ENCODE data around the gene ADRM1.

Gene ADRM1

DNA sequence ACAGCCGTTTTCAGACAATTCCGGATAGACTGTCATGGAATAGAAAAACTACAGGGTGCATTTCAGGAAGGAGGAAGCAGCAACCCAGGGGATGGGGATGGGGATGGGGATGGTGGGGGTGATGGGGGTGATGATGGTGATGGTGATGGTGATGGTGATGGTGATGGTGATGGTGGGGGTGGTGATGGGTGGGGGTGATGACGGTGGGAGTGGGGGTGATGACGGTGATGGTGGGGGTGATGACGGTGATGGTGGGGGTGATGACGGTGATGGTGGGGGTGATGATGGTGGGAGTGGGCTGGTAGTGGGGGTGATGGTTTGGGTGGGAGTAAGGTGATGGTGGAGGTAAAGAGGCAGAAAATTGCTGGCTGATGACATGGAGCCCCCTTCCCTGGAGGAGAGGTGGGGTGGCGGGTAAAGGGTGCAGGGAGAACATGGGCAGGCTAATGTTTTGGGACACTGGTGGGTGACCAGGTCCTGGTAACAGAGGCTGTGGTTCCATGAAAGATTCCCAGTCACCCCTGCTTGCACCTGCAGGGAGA, 46.8 kb downstream of the ADRM1 start:
- no peak overlapping the region for H3K27ac ChIP-seq
- H3K27me3 ChIP-seq (ENCODE audit: control insufficient read depth, insufficient read depth, low read length): no peaks in the 10 kb centered on the region
- H3K9ac ChIP-seq: no peak overlapping the region
- H3K4me2 ChIP-seq (ENCODE audit: low read length): no peak overlapping the region
- no peaks in the 10 kb centered on the region for H3K9me3 ChIP-seq (ENCODE audit: control insufficient read depth, low read length)
- no peak overlapping the region for H3K4me3 ChIP-seq (ENCODE audit: low read depth, low read length)
- no peak overlapping the region for H2AFZ ChIP-seq
- H3K4me1 ChIP-seq: no peaks in the 10 kb centered on the region
- TF ChIP-seq, protein P1, sequence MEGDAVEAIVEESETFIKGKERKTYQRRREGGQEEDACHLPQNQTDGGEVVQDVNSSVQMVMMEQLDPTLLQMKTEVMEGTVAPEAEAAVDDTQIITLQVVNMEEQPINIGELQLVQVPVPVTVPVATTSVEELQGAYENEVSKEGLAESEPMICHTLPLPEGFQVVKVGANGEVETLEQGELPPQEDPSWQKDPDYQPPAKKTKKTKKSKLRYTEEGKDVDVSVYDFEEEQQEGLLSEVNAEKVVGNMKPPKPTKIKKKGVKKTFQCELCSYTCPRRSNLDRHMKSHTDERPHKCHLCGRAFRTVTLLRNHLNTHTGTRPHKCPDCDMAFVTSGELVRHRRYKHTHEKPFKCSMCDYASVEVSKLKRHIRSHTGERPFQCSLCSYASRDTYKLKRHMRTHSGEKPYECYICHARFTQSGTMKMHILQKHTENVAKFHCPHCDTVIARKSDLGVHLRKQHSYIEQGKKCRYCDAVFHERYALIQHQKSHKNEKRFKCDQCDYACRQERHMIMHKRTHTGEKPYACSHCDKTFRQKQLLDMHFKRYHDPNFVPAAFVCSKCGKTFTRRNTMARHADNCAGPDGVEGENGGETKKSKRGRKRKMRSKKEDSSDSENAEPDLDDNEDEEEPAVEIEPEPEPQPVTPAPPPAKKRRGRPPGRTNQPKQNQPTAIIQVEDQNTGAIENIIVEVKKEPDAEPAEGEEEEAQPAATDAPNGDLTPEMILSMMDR (IDR thresholded peaks at IDR 0.05): no peak
- H3K36me3 ChIP-seq (ENCODE audit: control insufficient read depth, insufficient read depth, low read length): no peaks in the 10 kb centered on the region
- H3K79me2 ChIP-seq: no peaks in the 10 kb centered on the region

DNA sequence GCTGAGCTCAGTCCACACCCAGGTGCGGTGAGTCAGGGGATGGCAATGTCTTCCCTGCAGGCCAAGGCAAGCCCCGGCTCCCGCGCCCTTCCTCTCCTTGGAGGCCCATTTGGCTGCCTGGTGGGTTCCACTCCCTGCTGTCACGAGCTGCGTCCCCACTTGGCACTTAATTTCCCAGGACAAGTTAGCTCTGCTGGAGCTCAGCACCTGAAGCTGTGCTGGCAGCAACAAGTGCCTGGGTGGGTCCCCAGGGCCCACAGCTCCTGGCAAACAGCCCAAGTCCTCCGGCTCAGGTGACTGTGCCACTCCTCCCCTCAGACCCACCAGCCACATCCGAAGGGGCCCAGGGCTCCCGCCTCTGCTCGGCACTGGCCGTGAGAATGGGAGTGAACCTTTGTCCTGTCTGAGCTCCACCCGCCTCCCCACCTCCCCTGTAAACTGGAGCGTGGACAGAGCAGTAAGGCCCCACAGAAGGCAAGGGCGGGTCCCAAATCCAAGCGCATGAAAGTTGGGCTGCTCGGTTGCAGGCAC, 47.4 kb downstream of the ADRM1 start:
- Histone ChIP-seq H2AFZ (no peak overlapping the region), H3K4me2 (ENCODE audit: low read length) (no peak overlapping the region), H3K9me3 (ENCODE audit: control insufficient read depth, low read length) (no peaks in the 10 kb centered on the region), H3K4me3 (ENCODE audit: low read depth, low read length) (no peak overlapping the region), H3K9ac (no peak overlapping the region), H3K79me2 (peaks cover 1% of the 10 kb centered on the region), H3K36me3 (ENCODE audit: control insufficient read depth, insufficient read depth, low read length) (no peaks in the 10 kb centered on the region), H3K27me3 (ENCODE audit: control insufficient read depth, insufficient read depth, low read length) (no peaks in the 10 kb centered on the region), H3K27ac (no peak overlapping the region), H3K4me1 (no peaks in the 10 kb centered on the region)
- TF ChIP-seq, protein P1 (IDR thresholded peaks at IDR 0.05): no peak

DNA sequence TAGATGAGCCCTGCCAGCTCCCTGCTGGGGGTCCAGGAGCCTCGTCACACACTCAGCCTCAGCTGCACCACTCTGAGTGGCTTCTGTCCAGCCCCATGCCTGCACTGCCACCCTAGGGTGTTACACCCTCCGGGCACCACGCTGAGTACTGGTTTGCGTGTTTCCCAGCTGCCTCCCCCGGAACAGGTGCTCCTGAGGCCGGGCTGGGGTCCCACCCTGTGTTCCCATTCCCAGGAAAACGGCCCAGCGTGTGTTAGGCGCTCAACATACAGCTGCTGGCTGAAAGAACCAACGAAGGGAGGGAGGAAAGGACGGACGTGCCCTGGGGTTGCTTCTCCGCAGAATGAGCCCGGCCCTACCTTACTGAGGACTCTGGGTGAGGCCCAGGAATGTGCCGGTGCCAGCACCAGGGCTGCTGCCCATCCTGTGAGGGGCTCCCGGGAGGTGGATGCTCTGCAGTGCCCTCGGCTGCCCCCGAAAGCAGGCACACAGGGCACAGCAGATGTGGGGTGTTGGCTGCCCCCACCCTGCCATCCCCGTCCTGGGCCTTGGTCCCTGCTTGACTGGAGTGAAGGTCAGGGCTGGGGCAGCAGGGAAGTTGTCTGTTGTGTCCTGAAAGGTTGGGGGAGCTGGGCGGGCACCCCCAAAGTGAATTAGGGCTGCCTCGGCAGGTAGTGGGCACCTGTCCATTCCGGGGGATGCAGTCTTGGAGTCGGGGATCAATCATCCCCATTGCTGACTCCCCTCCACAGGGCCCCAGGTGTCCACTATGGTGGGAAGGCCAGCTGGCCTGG, 48.0 kb downstream of the ADRM1 start:
- no peaks in the 10 kb centered on the region for H3K9me3 ChIP-seq (ENCODE audit: control insufficient read depth, low read length)
- H3K4me1 ChIP-seq: peaks cover 2% of the 10 kb centered on the region
- H3K36me3 ChIP-seq (ENCODE audit: control insufficient read depth, insufficient read depth, low read length): no peaks in the 10 kb centered on the region
- H3K9ac ChIP-seq: no peak overlapping the region
- H3K4me3 ChIP-seq (ENCODE audit: low read depth, low read length): no peak overlapping the region
- H3K27me3 ChIP-seq (ENCODE audit: control insufficient read depth, insufficient read depth, low read length): no peaks in the 10 kb centered on the region
- TF ChIP-seq, protein P1 (IDR thresholded peaks at IDR 0.05): no peak
- no peak overlapping the region for H2AFZ ChIP-seq
- no peak overlapping the region for H3K27ac ChIP-seq
- no peak overlapping the region for H3K4me2 ChIP-seq (ENCODE audit: low read length)
- peaks cover 2% of the 10 kb centered on the region for H3K79me2 ChIP-seq

DNA sequence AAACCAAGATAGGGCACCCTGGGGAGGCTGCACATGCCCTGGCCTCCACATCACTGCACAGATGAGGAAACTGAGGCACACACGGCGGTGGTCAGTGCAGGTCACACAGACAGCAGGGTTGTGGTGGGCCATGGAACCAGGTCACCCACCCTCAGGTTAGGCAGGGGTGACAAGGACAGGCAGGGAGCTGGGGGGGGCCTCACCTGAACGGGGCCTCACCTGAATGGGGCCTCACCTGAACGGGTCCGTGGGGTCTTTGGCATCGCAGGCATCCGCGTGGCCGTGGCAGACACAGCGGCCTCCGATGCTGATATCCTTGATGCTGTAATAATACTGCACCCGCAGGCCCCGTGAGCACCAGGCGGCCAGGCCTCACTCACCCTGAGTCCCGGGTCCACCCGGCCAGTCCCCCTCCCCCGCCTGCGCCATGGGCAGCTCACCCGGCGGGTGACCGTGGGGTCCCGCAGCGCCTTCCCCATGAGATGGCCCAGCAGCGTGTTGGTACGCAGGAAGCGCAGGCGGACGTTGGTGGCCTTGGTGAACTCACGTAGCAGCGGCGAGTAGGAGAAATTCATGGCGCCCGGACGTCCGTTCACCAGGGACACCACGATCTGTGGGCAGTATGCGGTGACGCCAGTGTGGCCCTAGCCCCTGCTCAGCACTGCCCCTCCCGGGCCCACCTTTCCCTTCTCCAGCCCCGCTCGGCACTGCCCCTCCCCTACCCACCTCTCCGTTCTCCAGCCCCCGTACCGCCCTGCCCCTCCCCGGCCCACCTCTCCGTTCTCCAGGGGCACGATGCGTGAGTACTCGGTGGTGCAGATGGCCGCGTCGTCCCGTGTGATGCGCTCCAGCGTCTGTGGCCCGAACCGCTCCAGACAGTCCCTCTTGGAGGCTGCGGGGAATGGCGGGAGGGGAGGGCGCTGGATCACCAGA, 48.9 kb downstream of the ADRM1 start:
- no peaks in the 10 kb centered on the region for H3K27me3 ChIP-seq (ENCODE audit: control insufficient read depth, insufficient read depth, low read length)
- no peak overlapping the region for H3K9ac ChIP-seq
- H3K4me3 ChIP-seq (ENCODE audit: low read depth, low read length): no peak overlapping the region
- TF ChIP-seq, protein P1 (IDR thresholded peaks at IDR 0.05): no peak
- no peak overlapping the region for H2AFZ ChIP-seq
- H3K36me3 ChIP-seq (ENCODE audit: control insufficient read depth, insufficient read depth, low read length): no peaks in the 10 kb centered on the region
- peaks cover 2% of the 10 kb centered on the region for H3K79me2 ChIP-seq
- peaks cover 11% of the 10 kb centered on the region for H3K4me1 ChIP-seq
- H3K9me3 ChIP-seq (ENCODE audit: control insufficient read depth, low read length): no peaks in the 10 kb centered on the region
- no peak overlapping the region for H3K4me2 ChIP-seq (ENCODE audit: low read length)
- no peak overlapping the region for H3K27ac ChIP-seq
